ENCODE data around the gene EEF1E1. TPM values are rescaled to one million over a fixed set of nuclear protein-coding genes. Genes with fewer than 3 reads are reported as not detected.

The EEF1E1 gene
- total RNA-seq = 36.5 and 87.1 TPM in 2 replicates

GRCh38 chr6:8102122-8102958 lies at the start of gene EEF1E1:
Gene EEF1E1 (minus strand): TSS chr6:8102548. CDS start chr6:8102521, 27 bp downstream.

GRCh38 chr6:8063761-8064637 lies 38.3 kb downstream of the EEF1E1 start, which contains the start of gene BLOC1S5:
Gene BLOC1S5 (minus strand): TSS chr6:8064389. CDS start chr6:8064376, 13 bp downstream.

Other genes starting within 250 kb of the EEF1E1 start
- 1,030 and 2,073 TPM in 2 replicates for gene TXNDC5, start 191.8 kb downstream of the EEF1E1 start, total RNA-seq
- gene BLOC1S5, start 38.2 kb downstream of the EEF1E1 start, total RNA-seq = 15.7 and 18.4 TPM in 2 replicates